H9 (cell line): Measurements from ENCODE around the gene GIPC1. TPM values are rescaled to one million over a fixed set of nuclear protein-coding genes. Genes with fewer than 3 reads are reported as not detected.

ENCODE experiments used
- DNase-seq: peaks from one replicate; pipeline ENCODE4 v3.0.0-alpha.2; 2017
- H2AFZ ChIP-seq: one replicate; pipeline ENCODE4 v1.6.1; 2013; ENCODE audit warnings: mild to moderate bottlenecking, low read length, control low read depth, moderate library complexity
- H2AK5ac ChIP-seq: 2 replicates; pipeline ENCODE4 v1.6.1; 2013; ENCODE audit warnings: low read length, control low read depth, mixed read lengths; ENCODE audit not compliant: insufficient read length
- H2BK120ac ChIP-seq: one replicate; pipeline ENCODE4 v1.6.1; 2013; ENCODE audit warnings: low read depth, mild to moderate bottlenecking, low read length, control low read depth, inconsistent platforms; ENCODE audit not compliant: poor library complexity, severe bottlenecking
- H2BK12ac ChIP-seq: 2 replicates; pipeline ENCODE4 v1.6.1; 2013; ENCODE audit warnings: low read length, control low read depth, mixed read lengths, low read depth; ENCODE audit not compliant: insufficient read length
- H2BK15ac ChIP-seq: 2 replicates; pipeline ENCODE4 v1.6.1; 2013; ENCODE audit warnings: low read depth, low read length, control low read depth
- H2BK20ac ChIP-seq: one replicate; pipeline ENCODE4 v1.6.1; 2013; ENCODE audit warnings: low read depth, mild to moderate bottlenecking, low read length, control low read depth, inconsistent platforms; ENCODE audit not compliant: poor library complexity, severe bottlenecking
- H2BK5ac ChIP-seq: 2 replicates; pipeline ENCODE4 v1.6.1; 2013; ENCODE audit warnings: low read length, control low read depth, mixed read lengths; ENCODE audit not compliant: insufficient read length
- H3K14ac ChIP-seq: 2 replicates; pipeline ENCODE4 v1.6.1; 2013; ENCODE audit warnings: low read length, control low read depth; ENCODE audit not compliant: insufficient read depth
- H3K18ac ChIP-seq: 2 replicates; pipeline ENCODE4 v1.6.1; 2013; ENCODE audit warnings: low read depth, mild to moderate bottlenecking, mixed read lengths, low read length, control low read depth; ENCODE audit not compliant: insufficient read length
- H3K23ac ChIP-seq: 2 replicates; pipeline ENCODE4 v1.6.1; 2013; ENCODE audit warnings: low read length, control low read depth, mixed read lengths, low read depth; ENCODE audit not compliant: insufficient read length
- H3K23me2 ChIP-seq: 2 replicates; pipeline ENCODE4 v1.6.1; 2013; ENCODE audit warnings: low read depth, mild to moderate bottlenecking, mixed read lengths, low read length, control low read depth; ENCODE audit not compliant: insufficient read length, poor library complexity, severe bottlenecking
- H3K27ac ChIP-seq: 2 replicates; pipeline ENCODE4 v1.5.1; 2013; ENCODE audit warnings: low read length, control low read depth, mixed read lengths, low read depth; ENCODE audit not compliant: insufficient read length
- H3K27me3 ChIP-seq: 2 replicates; pipeline ENCODE4 v1.6.1; 2013; ENCODE audit warnings: low read length, control low read depth, inconsistent platforms; ENCODE audit not compliant: insufficient read depth
- H3K4ac ChIP-seq: 2 replicates; pipeline ENCODE4 v1.6.1; 2013; ENCODE audit warnings: low read depth, mild to moderate bottlenecking, control low read depth, inconsistent platforms, low read length, moderate library complexity
- H3K4me1 ChIP-seq: 2 replicates; pipeline ENCODE4 v1.6.1; 2013; ENCODE audit warnings: low read length, control low read depth, inconsistent platforms; ENCODE audit not compliant: insufficient read depth
- H3K4me2 ChIP-seq: 2 replicates; pipeline ENCODE4 v1.6.1; 2013; ENCODE audit warnings: low read length, control low read depth, mixed read lengths; ENCODE audit not compliant: insufficient read length, insufficient read depth
- H3K56ac ChIP-seq: 2 replicates; pipeline ENCODE4 v1.6.1; 2013; ENCODE audit warnings: low read depth, mild to moderate bottlenecking, mixed read lengths, low read length, control low read depth; ENCODE audit not compliant: insufficient read length
- H3K79me1 ChIP-seq: 2 replicates; pipeline ENCODE4 v1.6.1; 2013; ENCODE audit warnings: low read depth, mild to moderate bottlenecking, moderate library complexity, low read length, control low read depth, inconsistent platforms; ENCODE audit not compliant: insufficient read depth, poor library complexity, severe bottlenecking
- H3K79me2 ChIP-seq: 2 replicates; pipeline ENCODE4 v1.6.1; 2013; ENCODE audit warnings: low read length, control low read depth, inconsistent platforms; ENCODE audit not compliant: insufficient read depth
- H3K9ac ChIP-seq: 2 replicates; pipeline ENCODE4 v1.6.1; 2013; ENCODE audit warnings: low read length, control low read depth, mixed read lengths; ENCODE audit not compliant: insufficient read length; ENCODE audit errors: extremely low read depth
- H3K9me3 ChIP-seq: one replicate; pipeline ENCODE4 v1.6.1; 2013; ENCODE audit warnings: low read depth, low read length, inconsistent platforms; ENCODE audit not compliant: control insufficient read depth
- H3T11ph ChIP-seq: one replicate; pipeline ENCODE4 v1.6.1; 2013; ENCODE audit warnings: mild to moderate bottlenecking, low read length, control low read depth, inconsistent platforms
- H4K20me1 ChIP-seq: one replicate; pipeline ENCODE4 v1.6.1; 2013; ENCODE audit not compliant: control insufficient read depth, insufficient read length, insufficient read depth
- H4K5ac ChIP-seq: 2 replicates; pipeline ENCODE4 v1.6.1; 2013; ENCODE audit warnings: low read depth, mild to moderate bottlenecking, mixed read lengths, low read length, control low read depth; ENCODE audit not compliant: insufficient read length
- H4K8ac ChIP-seq: replicated peaks from 2 replicates; pipeline ENCODE4 v1.6.1; 2013; ENCODE audit warnings: low read length, control low read depth, mixed read lengths, low read depth; ENCODE audit not compliant: insufficient read length
- H4K91ac ChIP-seq: 2 replicates; pipeline ENCODE4 v1.6.1; 2013; ENCODE audit warnings: low read depth, mild to moderate bottlenecking, moderate library complexity, mixed read lengths, low read length, control low read depth; ENCODE audit not compliant: insufficient read length
- H3K27ac Mint-ChIP-seq, 3 experiments: 2 replicates in 2 of 3; 3 replicates in 1 of 3; pipeline ENCODE4 v1.8.0; 2020 to 2021; ENCODE audit warnings: mixed read lengths in 3 of 3, mild to moderate bottlenecking in 1 of 3, moderate library complexity in 1 of 3
- H3K27me3 Mint-ChIP-seq: 2 replicates; pipeline ENCODE4 v1.8.0; 2021; ENCODE audit warnings: low read depth, mild to moderate bottlenecking, moderate library complexity, mixed read lengths
- H3K36me3 Mint-ChIP-seq, 3 experiments: 2 replicates in 2 of 3; 3 replicates in 1 of 3; pipeline ENCODE4 v1.8.0; 2020 to 2021; ENCODE audit warnings: low read depth in 3 of 3, mixed read lengths in 3 of 3; ENCODE audit not compliant: insufficient read depth in 1 of 3
- H3K4me1 Mint-ChIP-seq, 2 experiments: 2 replicates each; pipeline ENCODE4 v1.8.0; 2020; ENCODE audit warnings: mixed read lengths in 2 of 2
- H3K4me3 Mint-ChIP-seq, 2 experiments: 2 replicates in 1 of 2; 3 replicates in 1 of 2; pipeline ENCODE4 v1.8.0; 2020 to 2021; ENCODE audit warnings: mild to moderate bottlenecking in 2 of 2, mixed read lengths in 2 of 2, moderate library complexity in 1 of 2
- H3K9me3 Mint-ChIP-seq, 2 experiments: 2 replicates in 1 of 2; 3 replicates in 1 of 2; pipeline ENCODE4 v1.8.0; 2020; ENCODE audit warnings: mild to moderate bottlenecking in 2 of 2, mixed read lengths in 2 of 2, moderate library complexity in 1 of 2
- CTCF ChIP-seq: fragments of 200-600 bp; sonication (generic); conservative IDR thresholded peaks from 3 replicates; pipeline ENCODE4 v1.8.0; 2021; ENCODE audit warnings: antibody characterized with exemption, mild to moderate bottlenecking
- WGBS: extraction: QIAGEN DNeasy Blood & Tissue Kit; methylation state at CpG from one replicate; pipeline ENCODE4 v1.1.7; 2013; ENCODE audit warnings: missing lambda C conversion rate, low lambda C conversion rate, mixed read lengths; ENCODE audit not compliant: insufficient read length; ENCODE audit errors: extremely low coverage; 5-methylcytosine and 5-hydroxymethylcytosine counted together
- total RNA-seq: library from RNA; stranded (reverse); gene quantifications from 2 replicates; pipeline ENCODE4 v1.2.1, GENCODE V29; 2021

The GIPC1 gene
- total RNA-seq, 1 experiment from 2014 or later, result 70.6 TPM

DNA sequence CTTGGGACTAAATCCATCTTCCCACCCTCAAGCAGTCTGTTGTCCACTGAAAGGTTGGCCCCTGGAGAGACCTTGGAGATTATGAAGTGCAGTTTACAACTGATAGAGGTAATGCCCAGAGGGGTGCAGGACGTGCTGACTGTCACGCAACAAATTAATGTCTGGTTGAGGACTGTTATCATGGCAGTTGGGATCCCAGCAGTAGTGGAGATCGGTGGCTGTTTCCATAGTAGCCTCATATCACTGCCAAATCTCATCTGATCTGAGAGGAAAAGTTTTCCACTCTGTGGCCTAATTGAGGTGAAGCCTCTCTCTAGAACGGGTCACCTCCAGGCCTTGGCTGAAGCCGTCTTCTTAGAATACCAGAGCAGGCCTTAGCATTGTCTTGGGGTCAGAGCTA, 37.5 kb upstream of the GIPC1 start:
- H4K20me1 ChIP-seq, result no peaks in the 10 kb centered on the region
- H3K23ac ChIP-seq, result no peak overlapping the region
- peaks cover 6% of the 10 kb centered on the region for H3K23me2 ChIP-seq
- H3K9me3 ChIP-seq, result no peaks in the 10 kb centered on the region
- no peak overlapping the region for H3T11ph ChIP-seq
- H3K14ac ChIP-seq, result no peak overlapping the region
- H2AFZ ChIP-seq, result no peak overlapping the region
- H3K79me2 ChIP-seq, result peaks cover 6% of the 10 kb centered on the region; the same call in 1 of the 2 replicates
- Mint-ChIP-seq H3K9me3 (no peaks in the 10 kb centered on the region), H3K27me3 (no peaks in the 10 kb centered on the region), H3K36me3 (peaks cover 0 to 13% (median 8%) of the 10 kb centered on the region in 3 experiments; a peak in 4 of 7 replicates), H3K4me1 (peaks cover 11 to 19% of the 10 kb centered on the region in 2 experiments), H3K4me3 (no peak overlapping the region; a peak in 1 of 5 replicates), H3K27ac (no peak overlapping the region)
- no peak overlapping the region for H2BK15ac ChIP-seq
- H3K4me2 ChIP-seq, result no peak overlapping the region
- peaks cover 8% of the 10 kb centered on the region for H3K79me1 ChIP-seq
- no peak overlapping the region for H3K27ac ChIP-seq
- no peak overlapping the region for H4K91ac ChIP-seq
- no peak overlapping the region for H4K8ac ChIP-seq
- no peak overlapping the region for H3K18ac ChIP-seq
- no peak overlapping the region for H2BK12ac ChIP-seq
- no peak overlapping the region for H3K9ac ChIP-seq
- no peak overlapping the region for H2BK20ac ChIP-seq
- no peak overlapping the region for H3K4ac ChIP-seq
- H3K27me3 ChIP-seq, result no peaks in the 10 kb centered on the region
- no peak for DNase-seq
- no peak overlapping the region for H3K56ac ChIP-seq
- no peak overlapping the region for H2BK120ac ChIP-seq
- no peaks in the 10 kb centered on the region; the same call in 1 of the 2 replicates for H3K4me1 ChIP-seq
- H2BK5ac ChIP-seq, result no peak overlapping the region
- no peak overlapping the region for H4K5ac ChIP-seq
- no peak overlapping the region for H2AK5ac ChIP-seq
- WGBS, result no CpG with 5 or more reads among the region's 5 CpGs
- no peak for TF ChIP-seq CTCF
